Suprapubic skin (tissue), 3 donors: Measurements from ENCODE around the gene CCDC39.

ENCODE experiments used
- EP300 ChIP-seq: sonication (generic); formaldehyde crosslinking; IDR thresholded peaks from one replicate; pipeline ENCODE4 v1.6.1; 2017; ENCODE audit warnings: antibody characterized with exemption
- POLR2A ChIP-seq, 2 donors: fragments of 450-650 bp; IDR thresholded peaks; one replicate each; pipeline ENCODE4 v1.6.1; 2017; ENCODE audit warnings: antibody characterized with exemption in 2 of 2, mild to moderate bottlenecking in 2 of 2, moderate library complexity in 2 of 2
- TF ChIP-seq, protein P1 (sequence below), 2 donors: fragments of 200-600 bp in 1 of 2; fragments of 450-650 bp in 1 of 2; sonication (generic) in 1 of 2; IDR thresholded peaks; one replicate each; pipeline ENCODE4 v1.5.1; 2016 to 2019; ENCODE audit warnings: antibody characterized with exemption in 2 of 2, mild to moderate bottlenecking in 1 of 2, moderate library complexity in 1 of 2

DNA sequence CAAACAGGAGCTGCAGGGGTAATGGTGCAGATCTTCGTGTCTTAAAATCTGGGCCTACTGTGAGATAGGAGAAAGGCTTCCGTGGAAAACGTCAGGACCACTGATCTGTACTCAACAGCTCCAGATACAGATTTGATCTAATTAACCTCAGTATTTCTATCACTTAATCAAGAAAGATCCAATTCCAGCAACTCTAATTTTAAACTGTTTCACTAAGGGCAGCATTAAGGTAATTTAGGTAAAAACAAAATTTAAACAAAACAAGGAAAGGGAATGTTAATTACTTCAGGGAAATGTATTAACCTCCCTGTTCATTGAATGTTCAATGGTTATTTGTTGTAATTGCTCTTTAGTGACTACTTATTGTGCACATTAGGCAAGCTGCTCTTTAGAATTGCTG lies 103.7 kb downstream of the CCDC39 start:
- TF ChIP-seq, protein P1, sequence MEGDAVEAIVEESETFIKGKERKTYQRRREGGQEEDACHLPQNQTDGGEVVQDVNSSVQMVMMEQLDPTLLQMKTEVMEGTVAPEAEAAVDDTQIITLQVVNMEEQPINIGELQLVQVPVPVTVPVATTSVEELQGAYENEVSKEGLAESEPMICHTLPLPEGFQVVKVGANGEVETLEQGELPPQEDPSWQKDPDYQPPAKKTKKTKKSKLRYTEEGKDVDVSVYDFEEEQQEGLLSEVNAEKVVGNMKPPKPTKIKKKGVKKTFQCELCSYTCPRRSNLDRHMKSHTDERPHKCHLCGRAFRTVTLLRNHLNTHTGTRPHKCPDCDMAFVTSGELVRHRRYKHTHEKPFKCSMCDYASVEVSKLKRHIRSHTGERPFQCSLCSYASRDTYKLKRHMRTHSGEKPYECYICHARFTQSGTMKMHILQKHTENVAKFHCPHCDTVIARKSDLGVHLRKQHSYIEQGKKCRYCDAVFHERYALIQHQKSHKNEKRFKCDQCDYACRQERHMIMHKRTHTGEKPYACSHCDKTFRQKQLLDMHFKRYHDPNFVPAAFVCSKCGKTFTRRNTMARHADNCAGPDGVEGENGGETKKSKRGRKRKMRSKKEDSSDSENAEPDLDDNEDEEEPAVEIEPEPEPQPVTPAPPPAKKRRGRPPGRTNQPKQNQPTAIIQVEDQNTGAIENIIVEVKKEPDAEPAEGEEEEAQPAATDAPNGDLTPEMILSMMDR (IDR thresholded peaks at IDR 0.05): no peak
- TF ChIP-seq POLR2A (IDR thresholded peaks at IDR 0.05) (no peak), EP300 (no peak)
